ENCODE measurements around the gene CCL19.

Gene CCL19

DNA sequence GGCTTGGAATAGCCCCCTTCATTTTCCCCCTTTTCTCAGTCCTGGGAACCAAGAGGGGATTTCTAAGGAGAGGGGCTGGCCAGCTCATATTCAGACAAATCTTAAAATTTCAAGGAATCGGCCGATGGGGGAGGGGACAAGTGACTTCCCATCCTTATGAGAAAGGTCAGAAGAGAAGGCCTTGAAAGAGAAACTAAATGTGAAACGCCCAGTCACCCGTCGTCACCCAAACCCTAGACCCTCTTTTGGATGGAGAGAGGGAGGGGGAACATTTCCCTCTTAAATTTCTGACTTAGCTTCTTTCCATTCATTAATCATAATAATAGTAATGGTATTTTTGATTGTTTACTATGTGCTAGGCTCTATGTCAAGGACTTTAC lies 850 bp upstream of the CCL19 start:
- H3K36me3 ChIP-seq (ENCODE audit: control insufficient read depth in 1 of 2, insufficient read depth in 2 of 2, low read length in 2 of 2): no peaks in the 10 kb centered on the region
- H3K27me3 ChIP-seq (ENCODE audit: low read depth, low read length): no peaks in the 10 kb centered on the region
- H3K4me3 ChIP-seq (ENCODE audit: low read depth in 1 of 2, low read length in 2 of 2): no peak overlapping the region

DNA sequence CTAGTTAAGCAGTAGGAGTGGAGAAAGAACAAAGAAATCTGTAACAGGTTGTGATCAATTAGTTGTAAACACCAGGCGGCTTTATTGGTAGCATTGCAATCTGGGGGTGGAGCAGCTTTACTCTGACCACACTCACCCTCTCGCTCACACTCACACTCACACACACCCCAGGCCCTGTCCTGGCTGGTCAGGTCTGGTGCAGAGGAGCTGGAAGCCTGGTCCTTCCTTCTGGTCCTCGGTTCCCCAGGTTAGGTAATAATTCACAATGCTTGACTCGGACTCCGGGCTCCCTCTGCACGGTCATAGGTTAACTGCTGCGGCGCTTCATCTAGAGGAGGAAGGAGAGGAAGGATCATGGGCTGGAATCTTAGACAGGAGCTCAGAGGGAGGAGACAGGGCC lies 1.6 kb downstream of the CCL19 start:
- no peaks in the 10 kb centered on the region for H3K9me3 ChIP-seq (ENCODE audit: control insufficient read depth in 1 of 2, low read length in 2 of 2)
- no peak overlapping the region for H3K27ac ChIP-seq (ENCODE audit: low read length)
- no peaks in the 10 kb centered on the region for H3K36me3 ChIP-seq (ENCODE audit: control insufficient read depth in 1 of 2, insufficient read depth in 2 of 2, low read length in 2 of 2)
- H3K4me3 ChIP-seq (ENCODE audit: low read depth in 1 of 2, low read length in 2 of 2): no peak overlapping the region
- no peaks in the 10 kb centered on the region for H3K4me1 ChIP-seq (ENCODE audit: control insufficient read depth in 1 of 2, insufficient read depth in 2 of 2, low read length in 2 of 2)
- H3K27me3 ChIP-seq (ENCODE audit: low read depth, low read length): no peaks in the 10 kb centered on the region

More for the DNA sequence above, 850 bp upstream of the CCL19 start:
- H3K27ac ChIP-seq (ENCODE audit: low read length): no peak overlapping the region
- H3K4me1 ChIP-seq (ENCODE audit: control insufficient read depth in 1 of 2, insufficient read depth in 2 of 2, low read length in 2 of 2): no peaks in the 10 kb centered on the region
- no peaks in the 10 kb centered on the region for H3K9me3 ChIP-seq (ENCODE audit: control insufficient read depth in 1 of 2, low read length in 2 of 2)

DNA sequence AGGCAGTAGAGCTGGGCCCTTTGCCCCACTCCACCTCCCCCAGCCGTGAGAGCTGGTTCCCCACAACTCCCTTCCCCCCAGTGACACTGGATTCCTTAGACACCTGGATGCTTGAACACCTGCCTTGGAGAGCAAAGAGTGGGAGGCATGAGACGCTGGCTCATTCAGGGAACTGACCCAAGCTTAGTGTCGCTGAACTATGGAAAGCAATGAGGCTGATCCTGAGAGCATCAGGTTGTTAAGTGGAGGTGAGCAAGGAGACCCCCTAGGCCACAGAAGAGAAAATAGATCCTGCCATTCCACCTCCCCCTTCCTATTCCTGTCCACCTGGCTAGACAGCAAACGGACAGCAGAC lies 2.0 kb downstream of the CCL19 start:
- Histone ChIP-seq H3K4me1 (ENCODE audit: control insufficient read depth in 1 of 2, insufficient read depth in 2 of 2, low read length in 2 of 2) (no peaks in the 10 kb centered on the region), H3K36me3 (ENCODE audit: control insufficient read depth in 1 of 2, insufficient read depth in 2 of 2, low read length in 2 of 2) (no peaks in the 10 kb centered on the region), H3K27ac (ENCODE audit: low read length) (no peak overlapping the region), H3K27me3 (ENCODE audit: low read depth, low read length) (no peaks in the 10 kb centered on the region), H3K9me3 (ENCODE audit: control insufficient read depth in 1 of 2, low read length in 2 of 2) (no peaks in the 10 kb centered on the region), H3K4me3 (ENCODE audit: low read depth in 1 of 2, low read length in 2 of 2) (no peak overlapping the region)

- no peak overlapping the region for H3K27ac ChIP-seq (ENCODE audit: low read length)
- no peaks in the 10 kb centered on the region for H3K4me1 ChIP-seq (ENCODE audit: control insufficient read depth in 1 of 2, insufficient read depth in 2 of 2, low read length in 2 of 2)
- H3K9me3 ChIP-seq (ENCODE audit: control insufficient read depth in 1 of 2, low read length in 2 of 2): no peaks in the 10 kb centered on the region
- no peak overlapping the region for H3K4me3 ChIP-seq (ENCODE audit: low read depth in 1 of 2, low read length in 2 of 2)
- peaks cover 0 to 1% of the 10 kb centered on the region in 2 donors for H3K36me3 ChIP-seq (ENCODE audit: control insufficient read depth in 1 of 2, insufficient read depth in 2 of 2, low read length in 2 of 2)
- H3K27me3 ChIP-seq (ENCODE audit: low read depth, low read length): no peaks in the 10 kb centered on the region
These were observed 2.6 kb downstream of the CCL19 start for GRCh38 chr9:34688329-34689115.

- Histone ChIP-seq H3K4me1 (ENCODE audit: control insufficient read depth in 1 of 2, insufficient read depth in 2 of 2, low read length in 2 of 2) (no peaks in the 10 kb centered on the region), H3K27ac (ENCODE audit: low read length) (no peak overlapping the region), H3K27me3 (ENCODE audit: low read depth, low read length) (no peaks in the 10 kb centered on the region), H3K9me3 (ENCODE audit: control insufficient read depth in 1 of 2, low read length in 2 of 2) (no peaks in the 10 kb centered on the region), H3K4me3 (ENCODE audit: low read depth in 1 of 2, low read length in 2 of 2) (no peak overlapping the region), H3K36me3 (ENCODE audit: control insufficient read depth in 1 of 2, insufficient read depth in 2 of 2, low read length in 2 of 2) (peaks cover 0 to 3% of the 10 kb centered on the region in 2 donors)
These were observed 3.6 kb downstream of the CCL19 start for GRCh38 chr9:34687276-34688030.

DNA sequence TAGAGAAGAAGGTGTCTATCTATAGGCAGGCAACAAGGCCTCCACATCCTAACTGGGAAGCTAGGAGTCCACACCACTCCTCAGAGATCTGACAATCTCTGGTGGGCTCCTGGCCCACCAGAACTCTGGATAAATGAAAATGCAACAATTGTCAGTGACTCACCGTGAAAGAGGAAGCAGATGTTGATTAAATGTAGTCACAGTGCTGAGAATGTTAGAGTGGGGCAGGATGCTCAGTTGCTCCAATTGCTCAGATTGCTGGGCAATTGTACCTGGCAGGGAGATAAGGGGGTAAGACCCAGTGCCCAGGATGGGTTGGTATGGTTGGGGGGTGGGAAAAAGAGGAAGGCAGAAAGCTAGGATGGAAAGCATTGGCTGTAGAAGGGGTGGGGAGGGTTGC lies 4.3 kb downstream of the CCL19 start:
- H3K27ac ChIP-seq (ENCODE audit: low read length): no peak overlapping the region
- H3K9me3 ChIP-seq (ENCODE audit: control insufficient read depth in 1 of 2, low read length in 2 of 2): no peaks in the 10 kb centered on the region
- no peaks in the 10 kb centered on the region for H3K4me1 ChIP-seq (ENCODE audit: control insufficient read depth in 1 of 2, insufficient read depth in 2 of 2, low read length in 2 of 2)

GRCh38 chr9:34686231-34686630 lies 4.8 kb downstream of the CCL19 start:
- H3K27ac ChIP-seq (ENCODE audit: low read length): no peak overlapping the region
- peaks cover 0 to 3% of the 10 kb centered on the region in 2 donors for H3K36me3 ChIP-seq (ENCODE audit: control insufficient read depth in 1 of 2, insufficient read depth in 2 of 2, low read length in 2 of 2)

More for the DNA sequence above, 4.3 kb downstream of the CCL19 start:
- H3K4me3 ChIP-seq (ENCODE audit: low read depth in 1 of 2, low read length in 2 of 2): no peak overlapping the region
- H3K27me3 ChIP-seq (ENCODE audit: low read depth, low read length): no peaks in the 10 kb centered on the region
- peaks cover 0 to 3% of the 10 kb centered on the region in 2 donors for H3K36me3 ChIP-seq (ENCODE audit: control insufficient read depth in 1 of 2, insufficient read depth in 2 of 2, low read length in 2 of 2)

DNA sequence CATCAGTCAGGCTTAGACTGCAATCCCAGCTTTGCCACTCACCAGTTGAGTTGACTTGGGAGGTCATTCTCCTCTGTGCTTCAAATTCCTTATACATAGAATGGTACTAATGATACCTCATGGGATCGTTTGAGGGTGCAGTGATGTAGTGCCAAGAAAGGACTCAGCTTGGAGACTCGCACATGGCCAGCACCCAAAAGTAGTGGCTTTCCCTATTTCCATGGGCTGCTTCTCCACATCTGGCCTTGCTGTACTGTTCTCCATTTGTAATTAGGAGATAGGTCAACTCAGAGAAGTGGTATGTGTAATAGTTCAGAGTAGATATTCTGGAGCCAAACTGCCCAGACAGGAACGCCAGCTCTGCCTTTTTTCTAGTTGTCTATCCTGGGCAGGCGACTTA lies 5.5 kb downstream of the CCL19 start:
- Histone ChIP-seq H3K27ac (ENCODE audit: low read length) (no peak overlapping the region), H3K27me3 (ENCODE audit: low read depth, low read length) (no peaks in the 10 kb centered on the region), H3K9me3 (ENCODE audit: control insufficient read depth in 1 of 2, low read length in 2 of 2) (no peaks in the 10 kb centered on the region), H3K4me3 (ENCODE audit: low read depth in 1 of 2, low read length in 2 of 2) (no peak overlapping the region), H3K36me3 (ENCODE audit: control insufficient read depth in 1 of 2, insufficient read depth in 2 of 2, low read length in 2 of 2) (peaks cover 0 to 3% of the 10 kb centered on the region in 2 donors), H3K4me1 (ENCODE audit: control insufficient read depth in 1 of 2, insufficient read depth in 2 of 2, low read length in 2 of 2) (no peaks in the 10 kb centered on the region)

More at GRCh38 chr9:34686231-34686630, 4.8 kb downstream of the CCL19 start:
- no peak overlapping the region for H3K4me3 ChIP-seq (ENCODE audit: low read depth in 1 of 2, low read length in 2 of 2)
- H3K27me3 ChIP-seq (ENCODE audit: low read depth, low read length): no peaks in the 10 kb centered on the region
- no peaks in the 10 kb centered on the region for H3K9me3 ChIP-seq (ENCODE audit: control insufficient read depth in 1 of 2, low read length in 2 of 2)
- H3K4me1 ChIP-seq (ENCODE audit: control insufficient read depth in 1 of 2, insufficient read depth in 2 of 2, low read length in 2 of 2): no peaks in the 10 kb centered on the region

DNA sequence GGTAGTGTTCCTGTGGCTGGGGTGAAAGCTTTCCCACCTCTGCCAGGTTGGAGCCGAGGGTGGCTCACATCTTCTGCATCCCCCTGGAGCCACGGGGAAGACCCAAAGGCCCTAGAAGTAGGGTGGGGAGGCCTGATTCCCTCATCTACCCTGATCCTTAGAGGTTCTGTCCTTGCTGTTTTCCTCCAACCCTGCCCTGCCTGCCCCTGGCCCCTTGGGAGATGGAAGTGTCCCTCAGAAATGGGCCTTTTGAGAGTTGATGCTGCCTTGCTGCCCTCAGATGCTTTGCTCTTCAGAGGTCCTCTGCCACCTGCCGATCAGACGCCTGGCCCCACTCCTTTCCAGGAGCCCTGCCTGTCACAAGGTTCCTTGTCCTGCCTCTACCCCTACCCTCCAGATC lies 6.3 kb downstream of the CCL19 start:
- Histone ChIP-seq H3K9me3 (ENCODE audit: control insufficient read depth in 1 of 2, low read length in 2 of 2) (no peaks in the 10 kb centered on the region), H3K27ac (ENCODE audit: low read length) (no peak overlapping the region), H3K27me3 (ENCODE audit: low read depth, low read length) (no peaks in the 10 kb centered on the region), H3K4me3 (ENCODE audit: low read depth in 1 of 2, low read length in 2 of 2) (no peak overlapping the region), H3K4me1 (ENCODE audit: control insufficient read depth in 1 of 2, insufficient read depth in 2 of 2, low read length in 2 of 2) (no peaks in the 10 kb centered on the region), H3K36me3 (ENCODE audit: control insufficient read depth in 1 of 2, insufficient read depth in 2 of 2, low read length in 2 of 2) (peaks cover 0 to 3% of the 10 kb centered on the region in 2 donors)

DNA sequence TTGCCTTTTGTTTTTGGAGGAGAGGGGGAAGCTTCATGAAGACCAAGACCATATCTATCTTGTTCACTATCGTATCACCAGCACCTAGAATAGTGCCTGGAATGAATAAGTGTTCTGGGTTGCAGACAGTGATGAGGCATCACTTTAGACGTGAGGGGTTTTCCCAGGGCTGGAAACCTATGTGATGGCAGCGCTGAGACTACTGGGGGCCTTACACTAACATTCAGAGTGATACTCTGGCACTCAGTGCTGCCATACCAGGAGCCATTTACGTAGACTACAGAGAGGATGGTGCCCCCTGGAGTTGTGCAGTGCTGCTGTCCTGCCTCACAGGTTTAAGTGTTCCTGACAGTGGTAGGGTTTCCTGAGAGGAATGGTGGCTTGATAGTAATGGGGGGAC lies 6.9 kb downstream of the CCL19 start:
- Histone ChIP-seq H3K9me3 (ENCODE audit: control insufficient read depth in 1 of 2, low read length in 2 of 2) (no peaks in the 10 kb centered on the region), H3K36me3 (ENCODE audit: control insufficient read depth in 1 of 2, insufficient read depth in 2 of 2, low read length in 2 of 2) (peaks cover 0 to 3% of the 10 kb centered on the region in 2 donors), H3K4me1 (ENCODE audit: control insufficient read depth in 1 of 2, insufficient read depth in 2 of 2, low read length in 2 of 2) (no peaks in the 10 kb centered on the region), H3K27ac (ENCODE audit: low read length) (no peak overlapping the region), H3K4me3 (ENCODE audit: low read depth in 1 of 2, low read length in 2 of 2) (no peak overlapping the region), H3K27me3 (ENCODE audit: low read depth, low read length) (no peaks in the 10 kb centered on the region)

DNA sequence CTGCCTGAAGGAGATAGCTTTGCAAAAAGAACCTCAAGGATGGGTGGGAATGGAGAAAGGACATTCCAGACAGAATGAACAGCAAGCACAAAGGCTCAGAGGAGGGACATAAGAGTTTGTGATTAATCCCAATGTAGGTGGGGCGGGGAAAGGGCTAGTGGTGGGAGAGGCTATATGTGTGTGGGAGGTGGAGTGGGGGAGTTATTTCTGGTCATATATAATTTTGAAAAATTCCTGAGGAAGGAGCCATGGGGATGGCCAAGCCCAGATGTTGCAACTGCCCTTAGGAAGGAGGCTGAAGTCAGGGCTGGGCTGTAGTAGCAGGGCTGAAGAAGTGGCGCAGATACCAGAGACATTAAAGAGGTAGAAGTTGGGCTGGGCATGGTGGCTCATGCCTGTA lies 15.2 kb downstream of the CCL19 start:
- Histone ChIP-seq H3K36me3 (ENCODE audit: control insufficient read depth in 1 of 2, insufficient read depth in 2 of 2, low read length in 2 of 2) (no peaks in the 10 kb centered on the region), H3K27ac (ENCODE audit: low read length) (no peak overlapping the region), H3K9me3 (ENCODE audit: control insufficient read depth in 1 of 2, low read length in 2 of 2) (no peaks in the 10 kb centered on the region), H3K27me3 (ENCODE audit: low read depth, low read length) (no peaks in the 10 kb centered on the region), H3K4me3 (ENCODE audit: low read depth in 1 of 2, low read length in 2 of 2) (no peak overlapping the region), H3K4me1 (ENCODE audit: control insufficient read depth in 1 of 2, insufficient read depth in 2 of 2, low read length in 2 of 2) (no peaks in the 10 kb centered on the region)

Data from muscle layer of duodenum (tissue), 2 donors.